NT2/D1 (cell line): ENCODE results near the gene NSD2.

Experiments used
- SUZ12 ChIP-seq: IDR thresholded peaks from 2 replicates; pipeline ENCODE4 v1.6.1; 2011; ENCODE audit not compliant: insufficient read length, insufficient read depth; ENCODE audit errors: extremely low read depth
- ZNF274 ChIP-seq: IDR thresholded peaks from 2 replicates; pipeline ENCODE4 v1.6.1; 2011; ENCODE audit warnings: mild to moderate bottlenecking, low read depth, low read length

GRCh38 chr4:1890979-1891570 is 19.9 kb downstream of the NSD2 start:
- TF ChIP-seq ZNF274, result no peak
- TF ChIP-seq SUZ12, result no peak
